ENCODE results near the gene CBR3. TPM values are rescaled to one million over a fixed set of nuclear protein-coding genes. Genes with fewer than 3 reads are reported as not detected.

CBR3 gene
- total RNA-seq, 2 experiments from 2014 or later = 14.6 to 14.9 TPM

GRCh38 chr21:36148886-36149285 is 14.0 kb downstream of the CBR3 start:
- Mint-ChIP-seq H3K9me3 (no peaks in the 10 kb centered on the region), H3K4me3 (no peak overlapping the region), H3K27me3 (no peaks in the 10 kb centered on the region), H3K36me3 (peaks cover 21% of the 10 kb centered on the region), H3K4me1 (peaks cover 42% of the 10 kb centered on the region), H3K27ac (no peak overlapping the region)
- POLR2A ChIA-PET = interaction anchor here (2.1 to 3.6 kb wide), 2 partner anchors 13 to 171 kb away, joined by 10 to 31 read pairs; partner anchors contain the start of genes CBR3 and MORC3
- DNase-seq (no peak), ATAC-seq (ENCODE audit: low read depth) (no peak)

GRCh38 chr21:36149788-36150711 is 15.2 kb downstream of the CBR3 start:
- peaks cover 41% of the 10 kb centered on the region for H3K4me1 Mint-ChIP-seq
- POLR2A ChIA-PET = interaction anchor here (0.5 to 3.6 kb wide), 9 partner anchors 9 to 170 kb away, joined by 3 to 31 read pairs (median 5); partner anchors contain the start of genes CBR3 and MORC3
- peak overlapping the region; percentile 71 for H3K4me3 Mint-ChIP-seq
- DNase-seq (no peak), ATAC-seq (ENCODE audit: low read depth) (peak; percentile 50)
- no peaks in the 10 kb centered on the region for H3K9me3 Mint-ChIP-seq
- peaks cover 20% of the 10 kb centered on the region for H3K36me3 Mint-ChIP-seq
- H3K27me3 Mint-ChIP-seq = no peaks in the 10 kb centered on the region
- H3K27ac Mint-ChIP-seq = peak overlapping the region; percentile 89

DNA sequence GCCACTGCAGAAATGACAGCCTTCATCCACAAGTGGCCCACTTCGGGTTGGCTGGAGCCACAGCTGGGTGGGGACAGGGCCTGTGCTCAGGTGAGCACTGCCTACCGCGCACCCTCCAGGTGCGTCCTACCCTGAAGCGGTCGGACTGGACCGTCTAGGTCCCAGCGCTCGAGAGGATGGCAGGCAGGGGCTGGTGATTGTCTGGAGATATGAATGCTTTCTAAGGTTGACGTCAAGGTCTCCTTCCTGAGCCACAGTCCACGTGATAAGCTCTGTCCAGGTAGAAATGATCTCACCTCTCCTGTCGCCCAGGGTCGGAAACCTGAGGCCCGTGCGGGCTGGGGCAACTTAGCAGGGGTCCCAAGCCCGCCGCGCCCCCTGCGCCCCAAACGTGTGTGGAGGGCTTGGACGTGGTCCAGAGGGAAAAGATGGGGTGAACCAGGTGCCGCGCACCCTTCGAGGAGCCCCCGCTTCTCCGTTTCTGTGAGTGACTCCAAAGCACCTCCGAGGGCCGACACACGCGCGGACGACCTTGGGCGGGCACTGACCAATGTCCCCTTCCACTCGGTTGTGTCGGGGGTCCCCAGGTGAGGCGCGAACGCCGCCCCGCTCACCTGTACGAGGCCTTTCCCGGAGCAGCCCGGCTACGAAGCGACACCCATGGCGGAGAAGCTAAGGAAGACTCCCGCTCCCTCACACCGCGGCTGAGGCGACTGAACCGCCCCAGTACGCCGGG is 20.9 kb downstream of the CBR3 start:
- DNase-seq = no peak
- peak overlapping the region; percentile 60 for H3K27ac Mint-ChIP-seq
- H3K9me3 Mint-ChIP-seq = no peaks in the 10 kb centered on the region

DNA sequence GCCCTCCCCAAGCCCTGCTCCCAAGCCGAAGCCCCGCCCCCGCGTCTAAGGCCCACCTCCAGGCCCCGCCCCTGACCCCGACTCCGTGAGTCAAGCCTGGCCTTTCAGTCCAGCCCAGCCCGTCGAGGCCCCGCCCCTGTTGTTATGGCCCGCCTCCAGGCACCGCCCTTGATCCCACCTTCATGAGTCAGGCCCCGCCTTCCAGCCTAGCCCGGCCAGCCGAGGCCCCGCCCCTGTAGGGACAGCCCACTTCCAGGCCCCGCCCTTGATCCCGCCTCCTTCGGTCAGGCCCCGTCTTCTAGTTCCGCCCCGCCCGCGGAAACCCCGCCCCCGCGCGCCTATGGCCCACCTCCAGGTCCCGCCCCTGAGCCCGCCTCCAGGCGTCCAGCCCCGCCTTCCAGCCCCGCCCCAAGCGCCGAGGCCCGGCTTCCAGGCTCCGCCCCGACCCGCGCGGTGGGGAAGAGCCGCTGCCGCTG is 21.5 kb downstream of the CBR3 start:
- peak overlapping the region; percentile 60 for H3K27ac Mint-ChIP-seq
- POLR2A ChIA-PET = interaction anchor here (0.9 to 2.6 kb wide), 7 partner anchors 9 to 164 kb away, joined by 3 to 23 read pairs (median 7); partner anchors contain the start of gene MORC3
- H3K4me1 Mint-ChIP-seq = peaks cover 22% of the 10 kb centered on the region

More for the DNA sequence above, 20.9 kb downstream of the CBR3 start:
- POLR2A ChIA-PET = interaction anchor here (0.7 to 2.6 kb wide), 7 partner anchors 9 to 175 kb away, joined by 3 to 23 read pairs (median 7); partner anchors contain the start of gene MORC3
- peak overlapping the region; percentile 81 for H3K4me3 Mint-ChIP-seq
- peaks cover 10% of the 10 kb centered on the region for H3K36me3 Mint-ChIP-seq
- H3K4me1 Mint-ChIP-seq = peaks cover 25% of the 10 kb centered on the region
- peak; percentile 2 for ATAC-seq (ENCODE audit: low read depth)
- H3K27me3 Mint-ChIP-seq = no peaks in the 10 kb centered on the region

GRCh38 chr21:36156815-36157670 is 22.2 kb downstream of the CBR3 start, which contains the start of gene DOP1B:
Gene DOP1B (plus strand): TSS chr21:36156824. CDS start chr21:36164734, 7,910 bp downstream.
- Mint-ChIP-seq H3K36me3 (peaks cover 13% of the 10 kb centered on the region), H3K9me3 (no peaks in the 10 kb centered on the region), H3K4me1 (peaks cover 24% of the 10 kb centered on the region), H3K27me3 (no peaks in the 10 kb centered on the region), H3K4me3 (peak within 1 kb of the TSS; percentile 81), H3K27ac (peak within 1 kb of the TSS; percentile 60)
- ATAC-seq (ENCODE audit: low read depth) = peak; percentile 10
- DNase-seq = no peak
- POLR2A ChIA-PET = interaction anchor here (0.7 to 2.6 kb wide), 5 partner anchors 10 to 163 kb away, joined by 3 to 23 read pairs (median 7); partner anchors contain the start of gene MORC3

More for the DNA sequence above, 21.5 kb downstream of the CBR3 start:
- H3K36me3 Mint-ChIP-seq = peaks cover 11% of the 10 kb centered on the region
- DNase-seq (peak; percentile 100), ATAC-seq (ENCODE audit: low read depth) (peak; percentile 86)
- peak overlapping the region; percentile 81 for H3K4me3 Mint-ChIP-seq
- H3K9me3 Mint-ChIP-seq = no peaks in the 10 kb centered on the region
- H3K27me3 Mint-ChIP-seq = no peaks in the 10 kb centered on the region

DNA sequence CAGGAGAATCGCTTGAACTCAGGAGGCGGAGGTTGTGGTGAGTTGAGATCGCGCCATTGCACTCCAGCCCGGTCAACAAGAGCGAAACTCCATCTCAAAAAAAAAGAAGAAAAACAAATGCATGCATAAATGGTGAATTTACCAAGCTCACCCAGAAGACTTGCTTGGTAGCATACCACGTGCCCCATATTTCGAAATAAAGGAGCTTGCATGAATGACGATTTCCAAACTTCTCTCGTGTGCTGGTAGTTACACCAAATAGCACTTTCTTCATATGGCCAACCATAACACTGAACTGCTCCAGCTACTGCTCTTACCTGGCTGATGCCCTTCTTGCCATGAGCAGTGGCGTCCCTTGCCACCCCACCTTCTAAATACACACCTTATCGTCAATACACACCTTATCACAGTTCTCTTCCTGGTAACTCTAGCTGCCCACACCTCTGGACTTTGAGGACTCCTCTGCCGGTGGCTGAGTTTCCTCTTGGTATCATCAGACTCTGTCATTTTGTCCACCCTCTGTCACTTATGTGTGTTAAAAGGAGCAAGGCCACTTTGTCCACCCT is 24.6 kb downstream of the CBR3 start:
- no peak overlapping the region for H3K27ac Mint-ChIP-seq
- DNase-seq = no peak
- ATAC-seq (ENCODE audit: low read depth) = no peak
- H3K4me3 Mint-ChIP-seq = no peak overlapping the region
- peaks cover 24% of the 10 kb centered on the region for H3K4me1 Mint-ChIP-seq
- H3K27me3 Mint-ChIP-seq = no peaks in the 10 kb centered on the region
- H3K36me3 Mint-ChIP-seq = peaks cover 14% of the 10 kb centered on the region
- H3K9me3 Mint-ChIP-seq = no peaks in the 10 kb centered on the region
- POLR2A ChIA-PET = interaction anchor here (0.9 kb wide), 1 partner anchor 8 kb away, joined by 5 read pairs; no protein-coding TSS in a partner anchor

- Mint-ChIP-seq H3K27ac (no peak overlapping the region), H3K27me3 (no peaks in the 10 kb centered on the region), H3K9me3 (no peaks in the 10 kb centered on the region), H3K36me3 (peaks cover 16% of the 10 kb centered on the region), H3K4me3 (no peak overlapping the region), H3K4me1 (peaks cover 24% of the 10 kb centered on the region)
- no peak for ATAC-seq (ENCODE audit: low read depth)
- no peak for DNase-seq
- POLR2A ChIA-PET = interaction anchor here (0.7 to 1.3 kb wide), 2 partner anchors 10 to 138 kb away, joined by 3 read pairs; no protein-coding TSS in a partner anchor
Measured at GRCh38 chr21:36160850-36161178, 25.9 kb downstream of the CBR3 start.

DNA sequence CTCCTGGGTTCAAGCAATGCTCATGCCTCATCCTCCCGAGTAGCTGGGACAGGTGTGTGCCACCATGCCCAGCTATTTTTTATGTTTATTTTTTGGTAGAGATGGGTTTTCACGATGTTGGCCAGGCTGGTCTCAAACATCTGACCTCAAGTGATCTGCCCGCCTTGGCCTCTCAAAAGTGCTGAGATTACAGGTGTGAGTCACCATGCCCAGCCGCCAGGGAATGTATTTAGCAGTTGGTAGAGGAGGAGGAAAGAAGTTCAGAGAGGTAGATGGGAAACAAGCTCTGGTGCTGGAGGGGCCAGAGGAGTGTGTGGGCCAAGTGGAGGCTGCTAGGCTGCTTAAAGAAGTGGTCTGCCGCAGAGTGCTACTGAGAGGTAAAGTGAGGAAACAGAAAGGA is 27.8 kb downstream of the CBR3 start:
- H3K27ac Mint-ChIP-seq = no peak overlapping the region
- no peaks in the 10 kb centered on the region for H3K9me3 Mint-ChIP-seq
- peaks cover 22% of the 10 kb centered on the region for H3K4me1 Mint-ChIP-seq
- POLR2A ChIA-PET = interaction anchor here (0.7 to 1.6 kb wide), 4 partner anchors 11 to 808 kb away, joined by 3 to 5 read pairs (median 4); no protein-coding TSS in a partner anchor
- no peak overlapping the region for H3K4me3 Mint-ChIP-seq
- peaks cover 21% of the 10 kb centered on the region for H3K36me3 Mint-ChIP-seq
- H3K27me3 Mint-ChIP-seq = no peaks in the 10 kb centered on the region
- DNase-seq (no peak), ATAC-seq (ENCODE audit: low read depth) (no peak)

- H3K27me3 Mint-ChIP-seq = no peaks in the 10 kb centered on the region
- no peak for DNase-seq
- POLR2A ChIA-PET = interaction anchor here (1.4 to 1.6 kb wide), 3 partner anchors 10 to 156 kb away, joined by 3 to 5 read pairs (median 4); partner anchors contain the start of gene MORC3
- H3K4me3 Mint-ChIP-seq = no peak overlapping the region
- H3K36me3 Mint-ChIP-seq = peaks cover 22% of the 10 kb centered on the region
- H3K4me1 Mint-ChIP-seq = peaks cover 15% of the 10 kb centered on the region
- H3K27ac Mint-ChIP-seq = no peak overlapping the region
- no peaks in the 10 kb centered on the region for H3K9me3 Mint-ChIP-seq
- no peak for ATAC-seq (ENCODE audit: low read depth)
Measured at GRCh38 chr21:36163750-36164741, 29.2 kb downstream of the CBR3 start.

DNA sequence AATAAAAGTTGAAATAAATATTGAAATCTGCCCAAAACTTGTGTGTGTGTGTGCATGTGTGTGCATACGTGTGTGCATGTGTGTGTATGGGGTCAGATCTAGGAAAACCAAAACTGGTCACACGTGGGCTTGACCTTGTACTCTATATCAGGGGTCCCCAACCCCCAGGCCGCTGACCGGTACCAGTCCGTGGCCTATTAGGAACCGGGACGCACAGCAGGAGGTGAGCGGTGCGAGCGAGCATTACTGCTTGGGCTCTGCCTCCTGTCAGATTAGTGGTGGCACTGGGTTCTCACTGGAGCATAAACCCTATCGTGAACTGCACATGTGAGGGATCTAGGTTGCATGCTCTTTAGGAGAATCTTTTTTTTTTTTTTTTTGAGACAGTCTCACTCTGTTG is 30.5 kb downstream of the CBR3 start:
- POLR2A ChIA-PET = no interaction called here
- Mint-ChIP-seq H3K4me1 (peaks cover 13% of the 10 kb centered on the region), H3K27ac (no peak overlapping the region), H3K9me3 (no peaks in the 10 kb centered on the region), H3K27me3 (no peaks in the 10 kb centered on the region), H3K36me3 (peaks cover 26% of the 10 kb centered on the region), H3K4me3 (no peak overlapping the region)
- no peak for DNase-seq
- ATAC-seq (ENCODE audit: low read depth) = no peak

GRCh38 chr21:36166705-36167104 is 31.8 kb downstream of the CBR3 start:
- DNase-seq (no peak), ATAC-seq (ENCODE audit: low read depth) (no peak)
- peaks cover 24% of the 10 kb centered on the region for H3K36me3 Mint-ChIP-seq
- no peaks in the 10 kb centered on the region for H3K27me3 Mint-ChIP-seq
- no peak overlapping the region for H3K4me3 Mint-ChIP-seq
- H3K4me1 Mint-ChIP-seq = peaks cover 16% of the 10 kb centered on the region
- no peak overlapping the region for H3K27ac Mint-ChIP-seq
- POLR2A ChIA-PET = no interaction called here
- no peaks in the 10 kb centered on the region for H3K9me3 Mint-ChIP-seq
